GM15510 (cell line): ENCODE results near the gene EGFR.

Source experiments
- POLR2A ChIP-seq: IDR thresholded peaks from 3 replicates; pipeline ENCODE4 v1.6.1; 2011; ENCODE audit warnings: borderline replicate concordance; ENCODE audit not compliant: insufficient read length; ENCODE audit errors: extremely low read depth

The EGFR gene

GRCh38 chr7:55120501-55121198, 101.8 kb downstream of the EGFR start:
- TF ChIP-seq POLR2A = no peak

GRCh38 chr7:55121249-55121648, 102.4 kb downstream of the EGFR start:
- TF ChIP-seq POLR2A = no peak

GRCh38 chr7:55122263-55122662, 103.4 kb downstream of the EGFR start:
- TF ChIP-seq POLR2A = no peak

GRCh38 chr7:55124989-55125875, 106.4 kb downstream of the EGFR start:
- no peak for TF ChIP-seq POLR2A

GRCh38 chr7:55127135-55127551, 108.3 kb downstream of the EGFR start:
- TF ChIP-seq POLR2A = no peak

- TF ChIP-seq POLR2A = no peak
Measured at GRCh38 chr7:55127622-55128081, 108.8 kb downstream of the EGFR start.

GRCh38 chr7:55128693-55129394, 110.0 kb downstream of the EGFR start:
- TF ChIP-seq POLR2A = no peak

DNA sequence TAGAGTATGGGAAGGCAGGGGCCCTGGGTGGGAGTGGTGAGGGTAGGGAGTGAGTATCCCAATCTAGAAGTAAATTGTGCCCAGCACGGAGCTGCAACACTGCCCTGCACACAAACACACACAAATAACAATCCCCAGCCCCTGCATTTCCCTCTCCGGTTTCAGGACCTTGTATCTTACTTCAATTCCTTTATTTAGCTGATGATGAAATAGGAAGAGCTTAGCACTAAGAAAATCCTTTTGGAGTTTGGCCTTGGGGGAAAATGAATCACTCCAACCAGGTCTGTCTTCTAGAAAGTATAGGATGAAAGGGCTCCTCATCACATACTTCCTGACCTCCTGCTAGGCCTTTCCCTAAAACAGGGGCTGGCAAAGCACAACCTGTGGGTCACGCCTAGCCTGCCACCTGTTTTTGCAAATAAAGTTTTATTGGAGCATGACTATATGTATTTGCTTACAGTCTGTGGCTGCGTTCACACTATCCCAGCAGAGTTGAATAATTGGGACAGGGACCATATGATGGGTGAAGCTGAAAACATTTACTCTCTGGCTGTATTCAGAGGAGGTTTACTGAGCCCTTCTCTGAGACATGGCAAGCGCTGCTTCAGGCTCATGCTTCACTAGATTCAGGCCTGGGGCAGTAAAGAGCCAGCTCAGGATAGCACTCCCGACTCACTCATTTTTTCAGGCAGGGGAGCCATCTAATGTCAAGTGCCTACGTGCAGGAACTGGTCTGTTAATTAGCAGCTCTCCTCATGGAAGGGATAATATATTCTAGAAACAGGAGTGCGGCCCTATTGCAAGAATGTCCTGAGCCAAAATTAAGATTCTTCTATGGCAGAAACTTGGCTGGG, 111.0 kb downstream of the EGFR start:
- no peak for TF ChIP-seq POLR2A

DNA sequence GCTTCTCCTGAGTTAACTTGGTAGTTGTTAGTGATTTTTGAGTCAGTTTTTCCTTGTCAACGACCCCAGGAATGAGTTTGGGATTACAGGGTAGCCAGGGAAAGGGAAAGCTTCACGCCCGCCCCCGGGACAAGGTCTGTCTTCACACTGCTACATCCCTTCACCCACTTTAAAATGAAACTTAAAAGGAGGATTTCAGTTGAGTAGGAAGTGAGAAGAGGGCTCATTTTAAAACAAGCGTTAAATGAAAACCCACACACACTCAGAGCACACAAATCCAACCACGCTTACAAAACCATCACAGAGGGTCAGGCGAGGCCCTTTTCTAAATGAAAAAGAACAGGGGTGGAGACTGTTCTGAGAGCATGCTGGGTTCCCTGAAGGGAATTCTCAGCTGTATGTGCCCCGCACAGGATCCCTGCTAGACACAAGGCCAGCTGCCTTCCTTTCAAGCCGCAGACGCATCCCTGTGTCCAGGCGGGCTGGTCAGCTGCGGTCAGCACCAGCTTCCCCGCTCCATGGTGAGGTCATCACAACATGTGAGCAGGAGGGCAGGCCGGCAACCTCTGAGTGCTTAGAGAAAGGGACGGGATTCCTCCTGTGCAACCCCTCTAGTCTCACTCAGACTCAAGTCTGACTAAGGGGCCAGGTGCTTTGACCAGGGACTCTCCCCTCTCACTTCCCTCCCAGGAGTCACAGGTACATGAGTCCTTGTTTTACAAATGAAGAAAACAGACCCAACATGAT, 111.8 kb downstream of the EGFR start:
- no peak for TF ChIP-seq POLR2A

- TF ChIP-seq POLR2A = no peak
Measured at GRCh38 chr7:55131142-55131929, 112.5 kb downstream of the EGFR start.

DNA sequence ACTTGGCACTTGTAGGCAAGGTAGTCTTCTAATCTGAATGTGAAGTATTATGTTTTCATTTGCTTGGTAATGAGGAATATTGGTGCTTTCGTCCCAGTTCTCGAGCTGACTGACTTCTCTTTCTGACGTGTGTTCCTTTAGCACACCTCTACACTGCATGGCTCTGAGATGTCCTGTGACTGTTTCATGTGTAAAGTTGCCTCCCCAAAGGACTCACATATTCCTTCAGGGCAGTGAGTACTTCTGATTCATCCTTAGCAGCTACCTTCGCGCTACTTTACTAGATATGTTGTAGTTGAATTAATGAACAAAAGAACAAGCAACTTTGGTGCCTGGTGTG, 113.7 kb downstream of the EGFR start:
- no peak for TF ChIP-seq POLR2A

GRCh38 chr7:55132890-55133551, 114.2 kb downstream of the EGFR start:
- no peak for TF ChIP-seq POLR2A
